ENCODE results near the gene ARPP21.
"Not testable (repeated sequence)": the region's sequence is repeated elsewhere in the genome, so short reads cannot be mapped to it uniquely, and the experiment has no call there.

ARPP21 gene

GRCh38 chr3:35787936-35788335, 148.6 kb downstream of the ARPP21 start:
- no peak for DNase-seq

GRCh38 chr3:35789042-35789831, 149.9 kb downstream of the ARPP21 start:
- DNase-seq = no peak

GRCh38 chr3:35790764-35791163, 151.4 kb downstream of the ARPP21 start:
- DNase-seq = no peak

- no peak for DNase-seq
Observed at GRCh38 chr3:35793667-35794066, 154.3 kb downstream of the ARPP21 start.

- no peak for DNase-seq
Observed at GRCh38 chr3:35800960-35801459, 161.7 kb downstream of the ARPP21 start.

- DNase-seq = no peak
Observed at GRCh38 chr3:35814531-35814930, 175.2 kb downstream of the ARPP21 start.

- not testable (repeated sequence) for DNase-seq
Observed at GRCh38 chr3:35815796-35816195, 176.5 kb downstream of the ARPP21 start.

- no peak for DNase-seq
Observed at GRCh38 chr3:35817216-35817615, 177.9 kb downstream of the ARPP21 start.

GRCh38 chr3:35832140-35832571, 192.8 kb downstream of the ARPP21 start:
- no peak for DNase-seq

All from NCI-H2029 treated with DMSO at 0.1 percent for 48 hours (cell line).